ENCODE data around the gene MAN1B1.

MAN1B1 gene

GRCh38 chr9:137079401-137079787 lies 7.4 kb upstream of the MAN1B1 start:
- TF ChIP-seq ZFX (IDR thresholded peaks at IDR 0.05), result no peak
- TF ChIP-seq CTCF (conservative IDR thresholded peaks at IDR 0.05), result no peak

GRCh38 chr9:137080260-137081122 lies 6.3 kb upstream of the MAN1B1 start:
- no peak for TF ChIP-seq CTCF (conservative IDR thresholded peaks at IDR 0.05)
- no peak for TF ChIP-seq ZFX (IDR thresholded peaks at IDR 0.05)
- H3K27ac ChIP-seq, result no peak overlapping the region

More at GRCh38 chr9:137079401-137079787, 7.4 kb upstream of the MAN1B1 start:
- H3K27ac ChIP-seq, result no peak overlapping the region

- TF ChIP-seq ZFX (IDR thresholded peaks at IDR 0.05) (no peak), CTCF (conservative IDR thresholded peaks at IDR 0.05) (no peak)
- no peak overlapping the region for H3K27ac ChIP-seq
These were observed 4.4 kb upstream of the MAN1B1 start for GRCh38 chr9:137082222-137082924.

- H3K27ac ChIP-seq, result no peak overlapping the region
- no peak for TF ChIP-seq ZFX (IDR thresholded peaks at IDR 0.05)
- TF ChIP-seq CTCF (conservative IDR thresholded peaks at IDR 0.05), result no peak
These were observed 3.9 kb upstream of the MAN1B1 start for GRCh38 chr9:137082925-137083290.

- no peak for TF ChIP-seq ZFX (IDR thresholded peaks at IDR 0.05)
- TF ChIP-seq CTCF (conservative IDR thresholded peaks at IDR 0.05), result no peak
- H3K27ac ChIP-seq, result no peak overlapping the region
These were observed 3.3 kb upstream of the MAN1B1 start for GRCh38 chr9:137083394-137084004.

- peak overlapping the region; percentile 98; the same call in 1 of the 2 replicates for H3K27ac ChIP-seq
- TF ChIP-seq CTCF (conservative IDR thresholded peaks at IDR 0.05) (no peak), ZFX (IDR thresholded peaks at IDR 0.05) (no peak)
These were observed 2.3 kb upstream of the MAN1B1 start for GRCh38 chr9:137084526-137084925.

Data from C4-2B (cell line).